ENCODE measurements around the gene DPEP1. TPM values are rescaled to one million over a fixed set of nuclear protein-coding genes. Genes with fewer than 3 reads are reported as not detected.

DPEP1 gene
- total and polyA plus RNA-seq, 2 experiments from 2014 or later = 1.7 to 2.3 TPM

- Histone ChIP-seq H3K4me1 (ENCODE audit: insufficient read depth) (no peaks in the 10 kb centered on the region), H3K27ac (ENCODE audit: low read depth) (no peak overlapping the region), H2AFZ (no peak overlapping the region), H3K79me2 (replicated peaks; ENCODE audit: insufficient read depth) (no peaks in the 10 kb centered on the region), H3K27me3 (ENCODE audit: insufficient read depth) (no peaks in the 10 kb centered on the region), H4K20me1 (replicated peaks; ENCODE audit: insufficient read depth) (no peaks in the 10 kb centered on the region), H3F3A (replicated peaks; ENCODE audit: low read depth) (no peaks in the 10 kb centered on the region; the same call in 1 of the 2 replicates), H3K9me2 (ENCODE audit: insufficient read depth) (no peaks in the 10 kb centered on the region), H3K36me3 (ENCODE audit: insufficient read depth) (no peaks in the 10 kb centered on the region), H3K4me2 (no peak overlapping the region), H3K4me3 (no peak overlapping the region)
- peaks cover 13% of the 10 kb centered on the region for H3K9me3 Mint-ChIP-seq
- TF ChIP-seq JUNB (IDR thresholded peaks at IDR 0.05; ENCODE audit: unreplicated experiment) (no peak), NANOG (IDR thresholded peaks at IDR 0.05; ENCODE audit: borderline replicate concordance) (no peak), EZH2 (IDR thresholded peaks at IDR 0.05; ENCODE audit: low read depth, unreplicated experiment) (no peak), EZH2phosphoT487 (IDR thresholded peaks at IDR 0.05; ENCODE audit: unreplicated experiment) (no peak), CREB1 (CRISPR knock-in tag; IDR thresholded peaks at IDR 0.05; ENCODE audit: low read depth) (no peak), ZNF114 (CRISPR knock-in tag; IDR thresholded peaks at IDR 0.05) (no peak), ZNF331 (CRISPR knock-in tag; IDR thresholded peaks at IDR 0.05; ENCODE audit: low read depth) (no peak), ETS1 (IDR thresholded peaks at IDR 0.05) (no peak), POLR2AphosphoS5 (IDR thresholded peaks at IDR 0.05; ENCODE audit: low read depth) (no peak), STAT1 (IDR thresholded peaks at IDR 0.05; ENCODE audit: unreplicated experiment) (no peak)
- TF ChIP-seq, protein P1, sequence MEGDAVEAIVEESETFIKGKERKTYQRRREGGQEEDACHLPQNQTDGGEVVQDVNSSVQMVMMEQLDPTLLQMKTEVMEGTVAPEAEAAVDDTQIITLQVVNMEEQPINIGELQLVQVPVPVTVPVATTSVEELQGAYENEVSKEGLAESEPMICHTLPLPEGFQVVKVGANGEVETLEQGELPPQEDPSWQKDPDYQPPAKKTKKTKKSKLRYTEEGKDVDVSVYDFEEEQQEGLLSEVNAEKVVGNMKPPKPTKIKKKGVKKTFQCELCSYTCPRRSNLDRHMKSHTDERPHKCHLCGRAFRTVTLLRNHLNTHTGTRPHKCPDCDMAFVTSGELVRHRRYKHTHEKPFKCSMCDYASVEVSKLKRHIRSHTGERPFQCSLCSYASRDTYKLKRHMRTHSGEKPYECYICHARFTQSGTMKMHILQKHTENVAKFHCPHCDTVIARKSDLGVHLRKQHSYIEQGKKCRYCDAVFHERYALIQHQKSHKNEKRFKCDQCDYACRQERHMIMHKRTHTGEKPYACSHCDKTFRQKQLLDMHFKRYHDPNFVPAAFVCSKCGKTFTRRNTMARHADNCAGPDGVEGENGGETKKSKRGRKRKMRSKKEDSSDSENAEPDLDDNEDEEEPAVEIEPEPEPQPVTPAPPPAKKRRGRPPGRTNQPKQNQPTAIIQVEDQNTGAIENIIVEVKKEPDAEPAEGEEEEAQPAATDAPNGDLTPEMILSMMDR (conservative IDR thresholded peaks at IDR 0.05; ENCODE audit: low read depth in 2 of 2) = no peak
- TF ChIP-seq, protein P2, sequence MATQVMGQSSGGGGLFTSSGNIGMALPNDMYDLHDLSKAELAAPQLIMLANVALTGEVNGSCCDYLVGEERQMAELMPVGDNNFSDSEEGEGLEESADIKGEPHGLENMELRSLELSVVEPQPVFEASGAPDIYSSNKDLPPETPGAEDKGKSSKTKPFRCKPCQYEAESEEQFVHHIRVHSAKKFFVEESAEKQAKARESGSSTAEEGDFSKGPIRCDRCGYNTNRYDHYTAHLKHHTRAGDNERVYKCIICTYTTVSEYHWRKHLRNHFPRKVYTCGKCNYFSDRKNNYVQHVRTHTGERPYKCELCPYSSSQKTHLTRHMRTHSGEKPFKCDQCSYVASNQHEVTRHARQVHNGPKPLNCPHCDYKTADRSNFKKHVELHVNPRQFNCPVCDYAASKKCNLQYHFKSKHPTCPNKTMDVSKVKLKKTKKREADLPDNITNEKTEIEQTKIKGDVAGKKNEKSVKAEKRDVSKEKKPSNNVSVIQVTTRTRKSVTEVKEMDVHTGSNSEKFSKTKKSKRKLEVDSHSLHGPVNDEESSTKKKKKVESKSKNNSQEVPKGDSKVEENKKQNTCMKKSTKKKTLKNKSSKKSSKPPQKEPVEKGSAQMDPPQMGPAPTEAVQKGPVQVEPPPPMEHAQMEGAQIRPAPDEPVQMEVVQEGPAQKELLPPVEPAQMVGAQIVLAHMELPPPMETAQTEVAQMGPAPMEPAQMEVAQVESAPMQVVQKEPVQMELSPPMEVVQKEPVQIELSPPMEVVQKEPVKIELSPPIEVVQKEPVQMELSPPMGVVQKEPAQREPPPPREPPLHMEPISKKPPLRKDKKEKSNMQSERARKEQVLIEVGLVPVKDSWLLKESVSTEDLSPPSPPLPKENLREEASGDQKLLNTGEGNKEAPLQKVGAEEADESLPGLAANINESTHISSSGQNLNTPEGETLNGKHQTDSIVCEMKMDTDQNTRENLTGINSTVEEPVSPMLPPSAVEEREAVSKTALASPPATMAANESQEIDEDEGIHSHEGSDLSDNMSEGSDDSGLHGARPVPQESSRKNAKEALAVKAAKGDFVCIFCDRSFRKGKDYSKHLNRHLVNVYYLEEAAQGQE (IDR thresholded peaks at IDR 0.05; ENCODE audit: unreplicated experiment) = no peak
- TF ChIP-seq, protein P3, sequence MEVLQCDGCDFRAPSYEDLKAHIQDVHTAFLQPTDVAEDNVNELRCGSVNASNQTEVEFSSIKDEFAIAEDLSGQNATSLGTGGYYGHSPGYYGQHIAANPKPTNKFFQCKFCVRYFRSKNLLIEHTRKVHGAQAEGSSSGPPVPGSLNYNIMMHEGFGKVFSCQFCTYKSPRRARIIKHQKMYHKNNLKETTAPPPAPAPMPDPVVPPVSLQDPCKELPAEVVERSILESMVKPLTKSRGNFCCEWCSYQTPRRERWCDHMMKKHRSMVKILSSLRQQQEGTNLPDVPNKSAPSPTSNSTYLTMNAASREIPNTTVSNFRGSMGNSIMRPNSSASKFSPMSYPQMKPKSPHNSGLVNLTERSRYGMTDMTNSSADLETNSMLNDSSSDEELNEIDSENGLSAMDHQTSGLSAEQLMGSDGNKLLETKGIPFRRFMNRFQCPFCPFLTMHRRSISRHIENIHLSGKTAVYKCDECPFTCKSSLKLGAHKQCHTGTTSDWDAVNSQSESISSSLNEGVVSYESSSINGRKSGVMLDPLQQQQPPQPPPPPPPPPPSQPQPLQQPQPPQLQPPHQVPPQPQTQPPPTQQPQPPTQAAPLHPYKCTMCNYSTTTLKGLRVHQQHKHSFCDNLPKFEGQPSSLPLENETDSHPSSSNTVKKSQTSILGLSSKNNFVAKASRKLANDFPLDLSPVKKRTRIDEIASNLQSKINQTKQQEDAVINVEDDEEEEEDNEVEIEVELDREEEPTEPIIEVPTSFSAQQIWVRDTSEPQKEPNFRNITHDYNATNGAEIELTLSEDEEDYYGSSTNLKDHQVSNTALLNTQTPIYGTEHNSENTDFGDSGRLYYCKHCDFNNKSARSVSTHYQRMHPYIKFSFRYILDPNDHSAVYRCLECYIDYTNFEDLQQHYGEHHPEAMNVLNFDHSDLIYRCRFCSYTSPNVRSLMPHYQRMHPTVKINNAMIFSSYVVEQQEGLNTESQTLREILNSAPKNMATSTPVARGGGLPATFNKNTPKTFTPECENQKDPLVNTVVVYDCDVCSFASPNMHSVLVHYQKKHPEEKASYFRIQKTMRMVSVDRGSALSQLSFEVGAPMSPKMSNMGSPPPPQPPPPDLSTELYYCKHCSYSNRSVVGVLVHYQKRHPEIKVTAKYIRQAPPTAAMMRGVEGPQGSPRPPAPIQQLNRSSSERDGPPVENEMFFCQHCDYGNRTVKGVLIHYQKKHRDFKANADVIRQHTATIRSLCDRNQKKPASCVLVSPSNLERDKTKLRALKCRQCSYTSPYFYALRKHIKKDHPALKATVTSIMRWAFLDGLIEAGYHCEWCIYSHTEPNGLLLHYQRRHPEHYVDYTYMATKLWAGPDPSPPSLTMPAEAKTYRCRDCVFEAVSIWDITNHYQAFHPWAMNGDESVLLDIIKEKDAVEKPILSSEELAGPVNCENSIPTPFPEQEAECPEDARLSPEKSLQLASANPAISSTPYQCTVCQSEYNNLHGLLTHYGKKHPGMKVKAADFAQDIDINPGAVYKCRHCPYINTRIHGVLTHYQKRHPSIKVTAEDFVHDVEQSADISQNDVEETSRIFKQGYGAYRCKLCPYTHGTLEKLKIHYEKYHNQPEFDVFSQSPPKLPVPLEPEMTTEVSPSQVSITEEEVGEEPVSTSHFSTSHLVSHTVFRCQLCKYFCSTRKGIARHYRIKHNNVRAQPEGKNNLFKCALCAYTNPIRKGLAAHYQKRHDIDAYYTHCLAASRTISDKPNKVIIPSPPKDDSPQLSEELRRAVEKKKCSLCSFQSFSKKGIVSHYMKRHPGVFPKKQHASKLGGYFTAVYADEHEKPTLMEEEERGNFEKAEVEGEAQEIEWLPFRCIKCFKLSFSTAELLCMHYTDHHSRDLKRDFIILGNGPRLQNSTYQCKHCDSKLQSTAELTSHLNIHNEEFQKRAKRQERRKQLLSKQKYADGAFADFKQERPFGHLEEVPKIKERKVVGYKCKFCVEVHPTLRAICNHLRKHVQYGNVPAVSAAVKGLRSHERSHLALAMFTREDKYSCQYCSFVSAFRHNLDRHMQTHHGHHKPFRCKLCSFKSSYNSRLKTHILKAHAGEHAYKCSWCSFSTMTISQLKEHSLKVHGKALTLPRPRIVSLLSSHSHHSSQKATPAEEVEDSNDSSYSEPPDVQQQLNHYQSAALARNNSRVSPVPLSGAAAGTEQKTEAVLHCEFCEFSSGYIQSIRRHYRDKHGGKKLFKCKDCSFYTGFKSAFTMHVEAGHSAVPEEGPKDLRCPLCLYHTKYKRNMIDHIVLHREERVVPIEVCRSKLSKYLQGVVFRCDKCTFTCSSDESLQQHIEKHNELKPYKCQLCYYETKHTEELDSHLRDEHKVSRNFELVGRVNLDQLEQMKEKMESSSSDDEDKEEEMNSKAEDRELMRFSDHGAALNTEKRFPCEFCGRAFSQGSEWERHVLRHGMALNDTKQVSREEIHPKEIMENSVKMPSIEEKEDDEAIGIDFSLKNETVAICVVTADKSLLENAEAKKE (CRISPR knock-in tag; IDR thresholded peaks at IDR 0.05) = no peak
- peaks cover 5% of the 10 kb centered on the region for H3K27me3 Mint-ChIP-seq (ENCODE audit: insufficient read depth, low read depth, poor library complexity)
- no peak overlapping the region for H3K4me3 Mint-ChIP-seq
- H3K27ac Mint-ChIP-seq = no peak overlapping the region
- peaks cover 20% of the 10 kb centered on the region for H3K36me3 Mint-ChIP-seq (ENCODE audit: low read depth)
- no peaks in the 10 kb centered on the region; the same call in 2 of the 3 replicates for H3K4me1 Mint-ChIP-seq
- ATAC-seq = no peak
- DNase-seq (ENCODE audit: low spot score) = no peak
These were observed 24.1 kb upstream of the DPEP1 start for GRCh38 chr16:89589241-89589926.

Measured in GM23338 (cell line).